H7 (cell line): ENCODE results near the gene NKPD1. TPM values are rescaled to one million over a fixed set of nuclear protein-coding genes. Genes with fewer than 3 reads are reported as not detected.
A peak's percentile ranks its signal among the peaks of the same experiment; 100 is the strongest.

Source experiments
- DNase-seq: peaks from one replicate; pipeline ENCODE4 v3.0.0; 2012
- H3K27me3 ChIP-seq: 2 replicates; pipeline ENCODE4 v1.6.0; 2011; ENCODE audit warnings: mild to moderate bottlenecking, low read length; ENCODE audit not compliant: control insufficient read depth, insufficient read depth
- H3K36me3 ChIP-seq: replicated peaks from 2 replicates; pipeline ENCODE4 v1.5.1; 2011; ENCODE audit warnings: low read length; ENCODE audit not compliant: control insufficient read depth, insufficient read depth
- H3K4me3 ChIP-seq: 2 replicates; pipeline ENCODE4 v1.5.1; 2011; ENCODE audit warnings: low read depth, mild to moderate bottlenecking, control low read depth, low read length, moderate library complexity; ENCODE audit not compliant: insufficient read depth
- total RNA-seq: library from RNA; depleted of rRNA; stranded (reverse); fragments of >200 nt; shearing (Covaris generic); gene quantifications from 2 replicates; pipeline ENCODE4 v1.2.3, GENCODE V29; 2014; rRNA removed

The NKPD1 gene
- total RNA-seq, 1 experiment from 2014 or later = 0.24 TPM

GRCh38 chr19:45115809-45116615 lies 44.8 kb downstream of the NKPD1 start:
- peak; percentile 55 for DNase-seq
- no peaks in the 10 kb centered on the region for H3K27me3 ChIP-seq
- H3K36me3 ChIP-seq = no peaks in the 10 kb centered on the region
- H3K4me3 ChIP-seq = no peak overlapping the region

- no peak overlapping the region for H3K4me3 ChIP-seq
- H3K27me3 ChIP-seq = no peaks in the 10 kb centered on the region
- no peak for DNase-seq
- no peaks in the 10 kb centered on the region for H3K36me3 ChIP-seq
Measured at GRCh38 chr19:45114116-45114515, 46.7 kb downstream of the NKPD1 start.

GRCh38 chr19:45113628-45114027 lies 47.2 kb downstream of the NKPD1 start:
- Histone ChIP-seq H3K36me3 (no peaks in the 10 kb centered on the region), H3K4me3 (no peak overlapping the region), H3K27me3 (no peaks in the 10 kb centered on the region)
- no peak for DNase-seq

- no peak for DNase-seq
- Histone ChIP-seq H3K27me3 (no peaks in the 10 kb centered on the region), H3K4me3 (no peak overlapping the region), H3K36me3 (no peaks in the 10 kb centered on the region)
Measured at GRCh38 chr19:45112111-45112827, 48.5 kb downstream of the NKPD1 start.

Other genes starting within 250 kb of the NKPD1 start
- 65.6 and 139 TPM in 2 replicates for gene APOC1, start 246.4 kb downstream of the NKPD1 start, total RNA-seq
- gene APOC4, start 218.7 kb downstream of the NKPD1 start, total RNA-seq = not detected in 2 replicates
- gene APOC2, start 214.9 kb downstream of the NKPD1 start, total RNA-seq = not detected in 2 replicates
- gene CLPTM1, start 205.6 kb downstream of the NKPD1 start, total RNA-seq = 38.5 and 64.1 TPM in 2 replicates
- 2.7 and 4.1 TPM in 2 replicates for gene RELB, start 159.5 kb downstream of the NKPD1 start, total RNA-seq
- gene CLASRP, start 121.9 kb downstream of the NKPD1 start, total RNA-seq = 31.4 and 35.2 TPM in 2 replicates
- gene ZNF296, start 84.5 kb downstream of the NKPD1 start, total RNA-seq = 2.6 and 4.2 TPM in 2 replicates
- 72.2 and 77.0 TPM in 2 replicates for gene GEMIN7, start 81.7 kb downstream of the NKPD1 start, total RNA-seq
- 30.0 and 32.9 TPM in 2 replicates for gene PPP1R37, start 67.8 kb downstream of the NKPD1 start, total RNA-seq
- gene TRAPPC6A, start 17.3 kb upstream of the NKPD1 start, total RNA-seq = 39.3 and 47.4 TPM in 2 replicates
- 3.4 and 4.3 TPM in 2 replicates for gene BLOC1S3, start 17.8 kb upstream of the NKPD1 start, total RNA-seq
- 2.2 and 5.4 TPM in 2 replicates for gene EXOC3L2, start 84.4 kb upstream of the NKPD1 start, total RNA-seq
- 16.1 and 26.5 TPM in 2 replicates for gene MARK4, start 90.3 kb upstream of the NKPD1 start, total RNA-seq
- not detected in 2 replicates for gene CKM, start 161.9 kb upstream of the NKPD1 start, total RNA-seq
- 1.6 and 1.8 TPM in 2 replicates for gene KLC3, start 179.8 kb upstream of the NKPD1 start, total RNA-seq
- 48.7 and 54.2 TPM in 2 replicates for gene ERCC2, start 209.6 kb upstream of the NKPD1 start, total RNA-seq
- gene PPP1R13L, start 244.1 kb upstream of the NKPD1 start, total RNA-seq = 12.8 and 18.9 TPM in 2 replicates
- gene POLR1G, start 245.7 kb upstream of the NKPD1 start, total RNA-seq = 35.8 and 39.6 TPM in 2 replicates